Suppressor macrophage treated with lipopolysaccharide for 4 hours (primary cell): ENCODE results near the gene METRNL.
A peak's percentile ranks its signal among the peaks of the same experiment; 100 is the strongest.

ENCODE experiments used
- DNase-seq: peaks from one replicate; pipeline ENCODE4 v3.0.0-alpha.2; 2020

METRNL gene

DNA sequence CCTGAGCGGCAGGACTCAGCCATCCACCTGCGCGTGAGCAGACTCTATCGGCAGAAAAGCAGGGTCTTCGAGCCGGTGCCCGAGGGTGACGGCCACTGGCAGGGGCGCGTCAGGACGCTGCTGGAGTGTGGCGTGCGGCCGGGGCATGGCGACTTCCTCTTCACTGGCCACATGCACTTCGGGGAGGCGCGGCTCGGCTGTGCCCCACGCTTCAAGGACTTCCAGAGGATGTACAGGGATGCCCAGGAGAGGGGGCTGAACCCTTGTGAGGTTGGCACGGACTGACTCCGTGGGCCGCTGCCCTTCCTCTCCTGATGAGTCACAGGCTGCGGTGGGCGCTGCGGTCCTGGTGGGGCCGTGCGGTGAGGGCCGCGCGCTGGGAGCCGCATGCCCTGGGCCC lies 14.9 kb downstream of the METRNL start:
- DNase-seq = no peak

DNA sequence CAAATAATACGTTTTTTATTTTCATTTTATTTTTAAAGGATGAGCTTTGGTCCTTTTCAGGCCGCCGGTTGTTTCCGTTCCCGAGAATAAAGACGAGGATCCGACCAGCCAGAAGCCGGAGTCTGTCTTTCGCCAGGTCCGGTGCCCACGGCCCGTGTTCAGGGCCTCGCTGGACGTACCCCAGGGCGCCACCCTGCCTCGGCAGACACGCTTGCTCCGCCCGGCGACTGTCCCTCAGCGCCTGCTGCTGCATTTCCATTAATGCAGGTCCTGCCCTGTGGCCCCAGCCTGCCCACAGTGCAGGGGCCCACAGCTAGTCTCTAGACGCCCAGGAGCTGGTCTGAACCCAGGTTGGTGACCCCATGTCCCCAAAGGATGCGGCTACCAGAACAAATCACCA lies 15.6 kb downstream of the METRNL start:
- no peak for DNase-seq

DNA sequence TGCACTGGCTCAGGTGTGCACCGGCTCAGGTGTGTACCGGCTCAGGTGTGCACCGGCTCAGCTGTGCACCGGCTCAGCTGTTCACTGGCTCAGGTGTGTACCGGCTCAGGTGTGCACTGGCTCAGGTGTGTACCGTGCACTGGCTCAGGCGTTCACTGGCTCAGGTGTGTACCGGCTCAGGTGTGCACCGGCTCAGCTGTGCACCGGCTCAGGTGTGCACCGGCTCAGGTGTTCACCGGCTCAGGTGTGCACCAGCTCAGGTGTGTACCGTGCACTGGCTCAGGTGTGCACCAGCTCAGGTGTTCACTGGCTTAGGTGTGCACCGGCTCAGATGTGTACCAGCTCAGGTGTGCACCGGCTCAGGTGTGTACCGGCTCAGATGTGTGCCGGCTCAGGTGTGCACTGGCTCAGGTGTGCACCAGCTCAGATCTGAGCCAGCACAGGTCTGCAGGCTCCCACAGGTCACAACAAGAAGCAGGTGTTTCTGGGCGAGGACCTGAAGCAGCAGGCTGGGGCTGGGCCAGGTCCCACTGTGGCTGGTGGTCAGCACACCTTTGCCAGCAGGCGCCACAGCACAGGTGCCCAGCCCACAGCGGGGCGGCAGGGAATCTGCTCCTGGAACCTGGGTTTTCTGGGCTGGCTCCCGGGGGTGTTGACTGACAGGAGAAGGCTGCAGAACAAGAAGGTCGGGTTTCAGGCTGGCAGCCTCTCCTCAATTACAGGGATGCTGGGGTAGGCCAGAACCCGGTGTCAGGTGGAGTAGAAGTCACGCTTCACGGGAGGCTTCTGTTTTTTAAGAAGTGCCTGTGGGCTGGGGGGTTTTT lies 17.2 kb downstream of the METRNL start:
- no peak for DNase-seq

- DNase-seq = no peak
Measured at GRCh38 chr17:83097831-83098230, 18.4 kb downstream of the METRNL start.

DNA sequence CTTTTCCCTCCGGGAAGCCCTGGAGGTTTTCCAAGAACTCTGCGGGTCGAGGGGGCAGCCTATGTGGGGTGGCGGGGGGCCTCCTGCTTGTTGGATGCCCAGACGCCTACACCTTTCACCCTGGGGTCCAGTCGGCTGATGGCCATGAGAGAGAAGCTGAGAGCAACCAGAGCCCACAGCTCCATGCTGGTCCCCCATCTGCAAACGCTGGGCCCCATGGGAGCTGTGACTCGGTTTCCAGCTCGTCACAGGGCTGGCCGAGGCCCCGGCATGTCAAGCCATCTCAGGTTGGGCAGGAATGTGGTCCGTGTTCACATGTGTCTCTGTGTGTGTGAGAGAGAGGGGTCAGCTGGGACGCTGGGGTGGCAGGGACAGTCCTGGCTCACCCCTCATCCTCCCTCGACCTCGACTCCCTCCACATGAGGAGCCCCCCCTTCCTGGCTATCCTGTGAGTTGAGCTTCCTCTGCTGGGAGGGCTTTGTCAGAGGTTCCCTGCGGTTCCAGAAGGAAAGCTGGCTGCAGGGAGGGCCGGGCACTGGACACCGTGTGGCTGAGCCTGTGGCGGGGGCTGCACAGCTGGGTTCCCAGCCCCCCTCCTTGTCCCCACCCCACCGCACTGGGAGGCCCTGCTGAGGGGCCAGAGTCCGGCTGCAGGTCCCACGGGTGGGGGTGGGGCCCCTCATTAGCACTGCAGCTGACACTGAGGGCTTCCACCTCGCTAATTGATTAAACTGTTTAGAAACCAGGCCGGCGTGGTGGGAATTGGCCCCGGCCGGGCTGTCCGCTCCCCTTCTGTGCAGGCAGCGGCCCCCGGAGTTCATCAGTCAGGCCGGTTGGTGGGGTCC lies 19.1 kb downstream of the METRNL start:
- no peak for DNase-seq

- no peak for DNase-seq
Measured at GRCh38 chr17:83099086-83099555, 19.7 kb downstream of the METRNL start.

DNA sequence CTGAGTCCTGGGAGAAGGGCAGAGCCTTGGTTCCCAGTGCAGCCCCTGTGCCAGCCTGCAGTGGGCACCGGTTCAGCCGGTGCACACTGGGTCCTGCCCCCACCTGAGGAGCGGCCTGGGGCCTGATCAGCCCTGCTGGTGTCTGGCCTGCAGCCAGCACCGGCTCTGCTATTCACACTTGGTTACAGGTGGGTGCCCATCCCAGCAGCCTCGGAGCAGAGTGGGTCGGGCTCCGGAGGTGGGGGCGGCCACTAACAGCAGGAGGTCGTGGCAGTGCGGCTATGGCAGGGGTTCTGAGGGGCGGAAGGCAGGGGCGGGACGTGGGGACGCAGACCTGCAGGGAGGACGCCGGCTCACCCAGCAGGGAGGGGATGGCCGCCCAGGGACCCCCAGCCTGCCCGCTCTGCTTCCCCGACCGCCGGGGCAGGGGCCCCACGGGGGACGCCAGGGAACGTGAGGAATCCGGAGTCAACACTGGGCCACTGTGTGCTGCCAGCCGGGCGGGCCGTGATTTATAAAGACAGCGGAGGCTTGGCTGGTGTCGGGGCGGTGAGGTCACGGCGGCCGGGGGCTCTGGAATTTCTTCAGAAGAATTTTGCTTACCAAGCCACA lies 20.3 kb downstream of the METRNL start:
- peak; percentile 41 for DNase-seq

DNA sequence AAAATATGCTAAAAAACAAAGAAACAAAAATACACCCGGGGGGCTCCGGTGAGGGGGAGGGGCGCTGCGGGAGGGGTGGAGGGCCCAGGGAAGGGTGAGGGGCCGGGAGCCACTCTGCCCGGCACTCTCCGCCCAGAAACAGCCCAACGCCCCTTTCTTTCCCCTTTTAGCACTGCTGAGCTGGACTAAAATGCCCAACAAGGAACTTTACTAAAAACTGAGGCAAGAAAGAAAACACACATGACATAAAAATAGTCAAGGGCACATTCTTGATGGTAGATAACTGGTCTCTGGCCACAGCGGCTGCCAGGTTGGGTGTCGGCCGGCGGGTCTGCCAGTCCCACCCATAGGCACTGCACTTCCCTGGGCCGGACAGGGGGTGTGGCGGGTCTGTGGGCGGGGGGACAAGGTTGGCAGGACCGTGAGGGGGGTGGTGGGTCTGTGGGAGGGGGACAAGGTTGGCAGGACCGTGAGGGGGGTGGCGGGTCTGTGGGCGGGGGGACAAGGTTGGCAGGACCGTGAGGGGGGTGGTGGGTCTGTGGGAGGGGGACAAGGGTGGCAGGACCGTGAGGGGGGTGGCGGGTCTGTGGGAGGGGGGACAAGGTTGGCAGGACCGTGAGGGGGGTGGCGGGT lies 20.9 kb downstream of the METRNL start:
- no peak for DNase-seq

DNA sequence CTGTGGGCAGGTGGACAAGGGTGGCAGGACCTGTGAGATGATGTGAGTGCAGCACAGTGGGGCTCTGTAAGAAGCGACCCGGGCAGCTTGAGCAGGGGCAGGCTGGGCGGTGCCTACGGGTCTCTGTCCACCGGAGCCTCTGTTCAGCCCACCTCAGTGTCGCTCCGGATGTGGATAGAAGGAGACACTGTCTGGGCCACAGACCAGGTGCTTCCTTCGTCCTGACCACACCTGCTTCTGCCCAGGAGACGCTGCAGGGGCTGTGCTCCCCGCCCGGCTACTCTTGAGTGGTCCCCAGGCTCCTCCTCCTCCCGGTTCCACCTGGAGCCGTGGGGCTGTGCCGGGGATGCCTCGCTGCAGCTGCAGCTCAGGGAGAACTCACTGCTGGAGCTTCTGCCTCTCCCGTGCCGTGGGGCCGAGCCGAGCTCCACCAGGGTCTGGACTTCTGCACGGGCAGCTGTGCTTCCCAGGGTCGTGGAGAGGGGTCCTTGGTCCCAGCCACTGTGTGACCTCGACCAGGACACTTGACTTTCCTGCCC lies 21.5 kb downstream of the METRNL start:
- no peak for DNase-seq

DNA sequence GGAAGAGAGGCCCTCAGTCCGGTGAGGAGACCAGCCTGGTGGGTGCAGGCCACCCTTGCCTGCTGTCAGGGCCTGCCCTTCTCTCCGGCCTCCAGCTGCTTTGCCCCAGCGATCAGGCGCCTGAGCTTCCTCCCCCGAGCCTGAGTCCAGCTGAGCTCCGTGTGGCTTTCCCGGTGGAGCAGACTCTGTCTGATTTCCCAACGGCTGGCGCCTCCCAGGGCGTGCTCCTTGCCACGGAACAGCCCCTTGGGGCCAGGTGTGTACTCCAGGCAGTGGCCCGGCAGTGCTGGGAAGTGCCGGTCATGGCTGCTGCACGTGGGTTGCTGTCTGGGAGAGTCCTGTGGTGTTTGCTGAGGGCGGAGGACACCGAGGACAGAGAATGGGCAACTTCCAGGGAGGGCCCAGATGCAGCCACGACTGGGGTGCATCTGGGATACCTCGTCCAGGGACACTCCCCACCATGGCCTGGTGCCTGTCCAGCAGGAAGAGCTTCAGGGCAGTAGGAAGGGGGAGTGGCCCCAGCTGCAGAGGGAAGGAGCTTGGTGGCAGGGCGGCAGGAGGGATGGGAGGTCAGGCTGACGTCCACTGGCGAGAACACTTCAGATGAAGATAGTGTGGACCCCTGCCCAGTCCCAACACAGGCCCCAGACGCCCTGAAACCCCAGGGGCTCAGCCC lies 22.5 kb downstream of the METRNL start:
- DNase-seq = no peak

DNA sequence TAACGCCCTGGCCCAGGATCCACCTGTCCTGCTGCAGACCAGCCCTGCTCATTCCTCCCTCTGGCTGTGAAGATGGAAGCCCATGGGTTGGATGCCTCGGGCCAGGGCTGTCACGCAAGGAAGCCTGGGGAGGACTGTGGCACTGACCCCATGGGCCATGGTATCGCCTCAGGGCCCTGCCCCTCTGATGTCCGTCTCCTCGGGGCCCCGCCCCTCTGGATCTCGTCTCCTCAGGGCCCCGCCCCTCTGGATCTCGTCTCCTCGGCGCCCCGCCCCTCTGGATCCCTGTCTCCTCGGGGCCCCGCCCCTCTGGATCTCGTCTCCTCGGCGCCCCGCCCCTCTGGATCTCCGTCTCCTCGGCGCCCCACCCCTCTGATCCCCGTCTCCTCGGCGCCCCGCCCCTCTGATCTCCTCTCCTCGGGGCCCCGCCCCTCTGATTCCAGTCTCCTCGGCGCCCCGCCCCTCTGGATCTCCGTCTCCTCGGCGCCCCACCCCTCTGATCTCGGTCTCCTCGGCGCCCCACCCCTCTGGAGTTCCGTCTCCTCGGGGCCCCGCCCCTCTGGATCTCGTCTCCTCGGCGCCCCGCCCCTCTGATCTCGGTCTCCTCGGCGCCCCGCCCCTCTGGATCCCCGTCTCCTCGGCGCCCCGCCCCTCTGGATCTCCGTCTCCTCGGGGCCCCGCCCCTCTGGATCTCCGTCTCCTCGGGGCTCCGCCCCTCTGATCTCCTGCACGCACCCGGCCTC lies 24.0 kb downstream of the METRNL start:
- DNase-seq = no peak

GRCh38 chr17:83103943-83104311 lies 24.5 kb downstream of the METRNL start:
- no peak for DNase-seq

- no peak for DNase-seq
Measured at GRCh38 chr17:83104577-83105505, 25.4 kb downstream of the METRNL start.

- no peak for DNase-seq
Measured at GRCh38 chr17:83105512-83105911, 26.1 kb downstream of the METRNL start.

- DNase-seq = no peak
Measured at GRCh38 chr17:83106056-83106588, 26.7 kb downstream of the METRNL start.

DNA sequence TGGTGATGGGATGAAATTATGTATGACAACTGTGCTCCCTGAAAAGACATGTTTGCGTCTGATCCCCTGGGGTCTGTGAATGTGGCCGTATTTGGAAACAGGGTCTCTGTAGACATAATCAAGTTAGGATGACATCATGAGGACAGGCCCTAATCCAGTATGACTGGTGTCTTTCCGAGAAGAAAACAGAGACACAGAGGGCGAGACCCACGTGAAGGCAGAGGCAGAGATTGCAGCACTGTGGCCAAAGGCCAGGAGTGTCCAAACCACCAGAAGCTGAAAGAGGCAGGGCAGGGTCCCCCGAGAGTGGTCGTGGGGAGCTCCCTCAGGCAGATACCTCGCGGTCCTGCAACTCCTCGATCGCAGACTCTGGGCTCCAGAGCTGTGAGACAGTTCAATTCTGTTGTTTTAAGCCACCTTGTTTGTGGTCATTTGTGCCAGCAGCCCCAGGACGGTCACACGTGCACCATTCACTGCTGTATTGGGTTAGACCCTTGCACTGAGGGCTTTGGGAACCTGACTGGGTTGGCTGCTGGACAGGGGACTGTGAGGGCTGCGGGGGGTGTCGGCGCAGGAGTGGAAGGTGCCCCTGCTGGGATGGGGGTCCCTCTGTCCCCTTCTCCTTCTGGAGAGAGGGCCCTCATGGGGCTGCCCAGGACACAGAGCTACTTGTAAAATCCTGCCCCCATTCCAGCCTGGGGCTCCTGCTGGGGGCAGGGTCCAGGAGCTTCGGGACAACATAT lies 27.7 kb downstream of the METRNL start:
- no peak for DNase-seq

- DNase-seq = no peak
Measured at GRCh38 chr17:83107656-83108048, 28.2 kb downstream of the METRNL start.

- DNase-seq = no peak
Measured at GRCh38 chr17:83108709-83109108, 29.3 kb downstream of the METRNL start.

DNA sequence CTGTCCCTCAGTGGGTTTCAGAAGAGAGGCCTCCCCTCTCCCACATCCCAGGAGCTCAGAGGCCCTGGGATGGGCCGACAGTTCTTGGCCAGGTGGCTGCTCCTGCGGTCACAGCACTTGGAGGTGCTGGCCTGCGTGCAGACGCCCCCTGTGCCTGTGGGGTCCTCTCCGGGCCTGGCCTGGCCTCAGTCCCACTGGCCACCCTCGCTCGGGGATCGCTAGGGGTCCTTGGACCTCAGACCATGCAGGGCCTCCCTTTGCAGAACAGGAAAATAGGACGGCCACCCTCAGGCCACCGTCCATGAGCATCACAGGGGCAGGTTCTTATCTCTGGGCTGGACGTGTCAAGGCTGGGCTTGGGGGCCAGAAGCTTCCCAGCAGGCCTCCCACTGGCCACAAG lies 30.0 kb downstream of the METRNL start:
- no peak for DNase-seq
